ENCODE measurements around the gene MINDY4. TPM values are rescaled to one million over a fixed set of nuclear protein-coding genes. Genes with fewer than 3 reads are reported as not detected.

Gene MINDY4
- total and polyA plus RNA-seq, 2 of the 8 experiments (the other 6 are each of a cell fraction or from before 2014, with no cell fraction given), result 1.3 to 3.6 TPM

DNA sequence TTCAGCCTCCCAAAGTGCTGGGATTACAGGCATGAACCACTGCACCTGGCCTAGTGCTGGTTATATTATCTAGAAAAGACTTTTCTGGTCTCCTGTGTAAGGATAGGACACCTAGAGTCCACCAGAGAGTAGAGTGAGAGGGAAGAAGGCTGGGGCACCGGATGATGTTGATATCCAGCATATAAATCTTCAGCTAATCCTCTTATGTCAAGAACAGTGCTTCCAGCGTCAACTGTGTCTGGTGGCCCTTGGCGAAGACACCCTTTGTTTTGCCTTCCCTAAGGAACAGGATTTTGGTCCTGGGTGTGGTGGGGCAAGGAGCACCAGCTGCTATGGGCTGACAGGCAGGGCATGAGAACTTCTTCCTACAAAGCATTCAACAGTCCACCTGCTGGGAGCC, 35.6 kb upstream of the MINDY4 start:
- CTCF ChIA-PET (ENCODE audit: partially characterized antibody), result interaction anchor here (0.7 to 9.5 kb wide), 10 partner anchors 8 to 106 kb away, joined by 3 to 162 read pairs (median 4); partner anchors contain the start of gene CRHR2
- Histone ChIP-seq H3K23ac (ENCODE audit: insufficient read length) (no peak overlapping the region), H3K56ac (replicated peaks; ENCODE audit: insufficient read length, low read depth, low read length) (no peak overlapping the region)
- TF ChIP-seq POU5F1 (IDR thresholded peaks at IDR 0.05; ENCODE audit: low read depth, low read length) (no peak), CTCF (IDR thresholded peaks at IDR 0.05; ENCODE audit: control extremely low read depth in 1 of 3, insufficient read depth in 1 of 3, low read depth in 1 of 3, low read length in 3 of 3) (no peak), HDAC6 (IDR thresholded peaks at IDR 0.05; ENCODE audit: low read depth, low read length) (no peak), KDM1A (IDR thresholded peaks at IDR 0.05; ENCODE audit: borderline replicate concordance, low read length) (no peak), BACH1 (IDR thresholded peaks at IDR 0.05; ENCODE audit: low read length) (no peak), NANOG (IDR thresholded peaks at IDR 0.05; ENCODE audit: insufficient read depth, low read depth, low read length, poor library complexity, severe bottlenecking) (no peak), SIX5 (IDR thresholded peaks at IDR 0.05; ENCODE audit: low read depth, low read length) (no peak), TAF7 (optimal IDR thresholded peaks at IDR 0.05; ENCODE audit: borderline replicate concordance, low read depth, low read length) (no peak), RFX5 (IDR thresholded peaks at IDR 0.05; ENCODE audit: borderline replicate concordance, low read depth, low read length) (no peak), ZNF274 (IDR thresholded peaks at IDR 0.05; ENCODE audit: borderline replicate concordance, extremely low read depth, low read length) (no peak), SRF (IDR thresholded peaks at IDR 0.05; ENCODE audit: low read depth, low read length) (no peak), ASH2L (IDR thresholded peaks at IDR 0.05; ENCODE audit: low read length) (no peak)

More for the DNA sequence above, 35.6 kb upstream of the MINDY4 start:
- Histone ChIP-seq H2BK12ac (ENCODE audit: low read depth, low read length) (no peak overlapping the region), H2BK5ac (ENCODE audit: low read depth, low read length) (no peak overlapping the region), H3K4me1 (replicated peaks in 1 of 4; ENCODE audit: control insufficient read depth in 3 of 4, insufficient read depth in 4 of 4, low read length in 3 of 4) (peaks cover 0 to 7% (median 0%) of the 10 kb centered on the region in 4 experiments; a peak in 2 of 7 replicates), H3K18ac (ENCODE audit: extremely low read depth, low read length) (no peak overlapping the region), H3K4ac (replicated peaks; ENCODE audit: insufficient read length, low read depth, low read length) (no peak overlapping the region), H2BK120ac (replicated peaks; ENCODE audit: low read depth, low read length) (no peak overlapping the region), H3K9me3 (ENCODE audit: insufficient read depth in 2 of 2, low read depth in 1 of 2, low read length in 1 of 2) (no peaks in the 10 kb centered on the region), H3K27ac (ENCODE audit: low read depth, low read length) (no peak overlapping the region), H2BK15ac (ENCODE audit: low read length) (no peak overlapping the region), H3K14ac (ENCODE audit: insufficient read length) (no peak overlapping the region), H3K9ac (replicated peaks in 1 of 4; ENCODE audit: extremely low read depth in 1 of 4, low read depth in 3 of 4, low read length in 3 of 4) (no peak overlapping the region), H3K4me3 (ENCODE audit: extremely low read depth in 1 of 4, insufficient read depth in 2 of 4, low read depth in 3 of 4, low read length in 4 of 4) (no peak overlapping the region), H3K79me2 (ENCODE audit: control insufficient read depth in 1 of 2, insufficient read depth in 2 of 2, low read length in 2 of 2) (no peaks in the 10 kb centered on the region), H3K4me2 (ENCODE audit: insufficient read depth in 1 of 2, low read depth in 2 of 2, low read length in 2 of 2) (no peak overlapping the region), H4K8ac (ENCODE audit: extremely low read depth, insufficient read depth, low read length) (no peak overlapping the region; the same call in 1 of the 2 replicates), H4K5ac (ENCODE audit: insufficient read length, low read depth, low read length) (no peak overlapping the region), H4K91ac (replicated peaks; ENCODE audit: insufficient read length, low read length) (no peak overlapping the region), H2AFZ (ENCODE audit: low read length) (no peak overlapping the region), H3K27me3 (replicated peaks in 1 of 4; ENCODE audit: control insufficient read depth in 3 of 4, extremely low read depth in 1 of 4, insufficient read depth in 3 of 4, low read length in 3 of 4) (no peaks in the 10 kb centered on the region), H2BK20ac (ENCODE audit: low read length) (no peak overlapping the region), H3K23me2 (ENCODE audit: low read depth, low read length) (no peaks in the 10 kb centered on the region), H3K79me1 (ENCODE audit: low read depth, low read length) (no peaks in the 10 kb centered on the region), H2AK5ac (ENCODE audit: low read depth, low read length) (no peak overlapping the region), H3K36me3 (ENCODE audit: control insufficient read depth in 2 of 4, insufficient read depth in 4 of 4, low read length in 3 of 4) (no peaks in the 10 kb centered on the region), H4K20me1 (replicated peaks in 1 of 2; ENCODE audit: control insufficient read depth in 1 of 2, insufficient read depth in 2 of 2, low read length in 2 of 2) (no peaks in the 10 kb centered on the region)
- 94% methylated on average over 3 of the region's 3 CpGs; no CpG with 5 or more reads in 1 of the 2 experiments for WGBS, 2 experiments (ENCODE audit: extremely low coverage in 1 of 2, insufficient coverage in 1 of 2, insufficient read length in 1 of 2, insufficient replicate concordance in 2 of 2, low coverage in 1 of 2, low lambda C conversion rate in 2 of 2, missing lambda C conversion rate in 1 of 2)
- FAIRE-seq (no peak), DNase-seq (ENCODE audit: low read depth in 1 of 2, low spot score in 2 of 2) (no peak)
- POLR2A ChIA-PET (ENCODE audit: partially characterized antibody), result interaction anchor here (1.4 kb wide), 1 partner anchor 10 kb away, joined by 3 read pairs; no protein-coding TSS in a partner anchor

Measured in H1 (cell line).